ENCODE measurements around the gene SUMO1. TPM values are rescaled to one million over a fixed set of nuclear protein-coding genes. Genes with fewer than 3 reads are reported as not detected.

SUMO1 gene
- total and polyA plus RNA-seq, 2 experiments from 2014 or later: 217 to 507 TPM

- H3F3A ChIP-seq (replicated peaks; ENCODE audit: low read depth): no peaks in the 10 kb centered on the region
- H3K27me3 ChIP-seq (ENCODE audit: insufficient read depth): no peaks in the 10 kb centered on the region
- no peaks in the 10 kb centered on the region for H3K79me2 ChIP-seq (replicated peaks; ENCODE audit: insufficient read depth)
- Mint-ChIP-seq H3K27ac (no peak overlapping the region), H3K9me3 (no peaks in the 10 kb centered on the region), H3K4me1 (no peaks in the 10 kb centered on the region), H3K4me3 (no peak overlapping the region), H3K36me3 (ENCODE audit: low read depth) (no peaks in the 10 kb centered on the region), H3K27me3 (ENCODE audit: insufficient read depth, low read depth, poor library complexity) (peaks cover 2% of the 10 kb centered on the region)
- no peaks in the 10 kb centered on the region for H3K36me3 ChIP-seq (ENCODE audit: insufficient read depth)
- no peak overlapping the region for H3K27ac ChIP-seq (ENCODE audit: low read depth)
- no peak overlapping the region for H2AFZ ChIP-seq
- TF ChIP-seq STAT1 (IDR thresholded peaks at IDR 0.05; ENCODE audit: unreplicated experiment) (no peak), CTCF (conservative IDR thresholded peaks at IDR 0.05; ENCODE audit: low read depth in 2 of 2) (no peak), JUNB (IDR thresholded peaks at IDR 0.05; ENCODE audit: unreplicated experiment) (no peak), ZNF114 (CRISPR knock-in tag; IDR thresholded peaks at IDR 0.05) (no peak), POLR2AphosphoS5 (IDR thresholded peaks at IDR 0.05; ENCODE audit: low read depth) (no peak), CREB1 (CRISPR knock-in tag; IDR thresholded peaks at IDR 0.05; ENCODE audit: low read depth) (no peak), REST (IDR thresholded peaks at IDR 0.05; ENCODE audit: unreplicated experiment) (no peak), ZNF331 (CRISPR knock-in tag; IDR thresholded peaks at IDR 0.05; ENCODE audit: low read depth) (no peak), ZNF462 (CRISPR knock-in tag; IDR thresholded peaks at IDR 0.05) (no peak), NANOG (IDR thresholded peaks at IDR 0.05; ENCODE audit: borderline replicate concordance) (no peak), EZH2 (IDR thresholded peaks at IDR 0.05; ENCODE audit: low read depth, unreplicated experiment) (no peak), EZH2phosphoT487 (IDR thresholded peaks at IDR 0.05; ENCODE audit: unreplicated experiment) (no peak), ETS1 (IDR thresholded peaks at IDR 0.05) (no peak)
- no peaks in the 10 kb centered on the region for H3K9me2 ChIP-seq (ENCODE audit: insufficient read depth)
- DNase-seq (ENCODE audit: low spot score) (no peak), ATAC-seq (no peak)
- H3K4me1 ChIP-seq (ENCODE audit: insufficient read depth): no peaks in the 10 kb centered on the region
- H3K4me3 ChIP-seq: no peak overlapping the region
- H4K20me1 ChIP-seq (replicated peaks; ENCODE audit: insufficient read depth): no peaks in the 10 kb centered on the region
- no peak overlapping the region for H3K4me2 ChIP-seq
Observed at GRCh38 chr2:202184557-202184956, 53.8 kb downstream of the SUMO1 start.
